Neural crest cell (in vitro differentiated cells): ENCODE results near the gene BANK1. TPM values are rescaled to one million over a fixed set of nuclear protein-coding genes. Genes with fewer than 3 reads are reported as not detected.
"Not testable (repeated sequence)": the region's sequence is repeated elsewhere in the genome, so short reads cannot be mapped to it uniquely, and the experiment has no call there.

Experiments
- DNase-seq: peaks from one replicate; pipeline ENCODE4 v3.0.0; 2021; ENCODE audit warnings: low read depth, mixed read lengths, low spot score
- H3K27ac Mint-ChIP-seq: one replicate; pipeline ENCODE4 v1.8.0; 2021; ENCODE audit warnings: mild to moderate bottlenecking, mixed read lengths; ENCODE audit not compliant: unreplicated experiment
- H3K27me3 Mint-ChIP-seq: 2 replicates; pipeline ENCODE4 v1.8.0; 2021; ENCODE audit warnings: low read depth, mild to moderate bottlenecking, mixed read lengths
- H3K36me3 Mint-ChIP-seq: 2 replicates; pipeline ENCODE4 v1.8.0; 2021; ENCODE audit warnings: low read depth, mild to moderate bottlenecking, mixed read lengths
- H3K4me1 Mint-ChIP-seq: 2 replicates; pipeline ENCODE4 v1.8.0; 2021; ENCODE audit warnings: mixed read lengths
- H3K4me3 Mint-ChIP-seq: one replicate; pipeline ENCODE4 v1.8.0; 2021; ENCODE audit warnings: mild to moderate bottlenecking, mixed read lengths
- H3K9me3 Mint-ChIP-seq: 2 replicates; pipeline ENCODE4 v1.8.0; 2021; ENCODE audit warnings: mixed read lengths
- total RNA-seq: library from RNA; stranded (reverse); gene quantifications from 2 replicates; pipeline ENCODE4 v1.2.1, GENCODE V29; 2021
- TF ChIP-seq, protein P1 (sequence below): fragments of 200-600 bp; sonication (generic); conservative IDR thresholded peaks from 2 replicates; pipeline ENCODE4 v1.5.0; 2021; ENCODE audit warnings: antibody characterized with exemption, mild to moderate bottlenecking

The BANK1 gene
- total RNA-seq, 1 donor from 2014 or later = 0.44 TPM

DNA sequence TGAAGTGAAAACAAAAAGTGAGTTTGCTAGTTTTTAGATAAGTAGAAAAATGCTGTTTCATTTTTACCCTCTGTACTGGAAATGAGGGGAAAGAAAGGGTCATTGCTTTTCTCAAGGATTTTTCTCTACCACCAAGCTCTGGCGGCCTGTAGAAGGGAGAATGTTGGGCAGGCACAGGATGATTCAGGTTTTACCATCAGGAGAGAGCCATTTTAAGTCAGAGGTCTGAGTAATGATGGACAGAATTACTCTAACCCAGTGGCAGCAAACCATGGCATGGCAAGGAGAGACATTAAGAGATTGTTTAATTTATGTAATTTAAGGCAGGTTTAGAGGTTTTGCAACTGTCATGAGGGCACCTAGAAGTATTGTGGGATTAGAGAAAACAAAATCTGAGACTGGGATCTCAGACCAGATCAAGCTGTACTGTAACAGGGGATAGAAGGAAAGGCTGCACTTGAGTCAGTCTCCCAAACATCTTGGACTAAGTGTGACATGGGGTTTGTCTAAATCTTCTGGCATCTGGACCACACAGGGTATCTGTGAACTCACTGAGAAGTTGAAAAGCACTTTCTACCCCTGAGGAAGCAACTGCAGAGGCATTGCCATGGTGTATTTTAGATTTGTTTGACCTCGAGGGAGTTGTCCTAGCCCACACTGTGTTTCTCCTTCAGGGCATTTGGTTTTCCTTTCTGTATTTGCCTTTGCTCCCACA is 81.6 kb downstream of the BANK1 start:
- no peak for DNase-seq

DNA sequence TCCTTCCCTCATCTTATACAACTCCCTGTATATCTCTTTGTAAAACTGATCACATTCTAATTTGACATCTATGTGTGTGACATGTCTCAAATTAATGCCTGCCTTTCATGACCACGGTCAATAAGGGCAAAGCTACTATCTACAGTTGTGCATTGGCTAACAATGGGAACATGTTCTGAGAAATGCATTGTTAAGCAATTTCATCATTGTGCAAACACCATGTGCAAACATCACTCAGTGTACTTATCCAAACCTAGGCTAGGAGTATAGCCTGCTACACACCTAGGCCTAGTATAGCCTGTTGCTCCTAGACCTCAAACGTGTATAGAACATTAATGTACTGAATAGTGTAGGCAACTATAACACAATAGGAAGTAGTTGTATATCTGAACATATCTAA is 95.0 kb downstream of the BANK1 start:
- Mint-ChIP-seq H3K4me3 (no peak overlapping the region), H3K36me3 (peaks cover 2% of the 10 kb centered on the region), H3K4me1 (no peaks in the 10 kb centered on the region), H3K9me3 (peaks cover 6% of the 10 kb centered on the region), H3K27me3 (no peaks in the 10 kb centered on the region), H3K27ac (no peak overlapping the region)
- DNase-seq = no peak
- TF ChIP-seq, protein P1, sequence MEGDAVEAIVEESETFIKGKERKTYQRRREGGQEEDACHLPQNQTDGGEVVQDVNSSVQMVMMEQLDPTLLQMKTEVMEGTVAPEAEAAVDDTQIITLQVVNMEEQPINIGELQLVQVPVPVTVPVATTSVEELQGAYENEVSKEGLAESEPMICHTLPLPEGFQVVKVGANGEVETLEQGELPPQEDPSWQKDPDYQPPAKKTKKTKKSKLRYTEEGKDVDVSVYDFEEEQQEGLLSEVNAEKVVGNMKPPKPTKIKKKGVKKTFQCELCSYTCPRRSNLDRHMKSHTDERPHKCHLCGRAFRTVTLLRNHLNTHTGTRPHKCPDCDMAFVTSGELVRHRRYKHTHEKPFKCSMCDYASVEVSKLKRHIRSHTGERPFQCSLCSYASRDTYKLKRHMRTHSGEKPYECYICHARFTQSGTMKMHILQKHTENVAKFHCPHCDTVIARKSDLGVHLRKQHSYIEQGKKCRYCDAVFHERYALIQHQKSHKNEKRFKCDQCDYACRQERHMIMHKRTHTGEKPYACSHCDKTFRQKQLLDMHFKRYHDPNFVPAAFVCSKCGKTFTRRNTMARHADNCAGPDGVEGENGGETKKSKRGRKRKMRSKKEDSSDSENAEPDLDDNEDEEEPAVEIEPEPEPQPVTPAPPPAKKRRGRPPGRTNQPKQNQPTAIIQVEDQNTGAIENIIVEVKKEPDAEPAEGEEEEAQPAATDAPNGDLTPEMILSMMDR = no peak

More for the DNA sequence above, 81.6 kb downstream of the BANK1 start:
- Mint-ChIP-seq H3K4me3 (no peak overlapping the region), H3K36me3 (no peaks in the 10 kb centered on the region), H3K27me3 (no peaks in the 10 kb centered on the region), H3K4me1 (no peaks in the 10 kb centered on the region), H3K9me3 (no peaks in the 10 kb centered on the region), H3K27ac (no peak overlapping the region)
- TF ChIP-seq, protein P1 = no peak

GRCh38 chr4:101886826-101887225 is 96.3 kb downstream of the BANK1 start:
- Mint-ChIP-seq H3K36me3 (peaks cover 2% of the 10 kb centered on the region), H3K27me3 (no peaks in the 10 kb centered on the region), H3K27ac (no peak overlapping the region), H3K4me1 (no peaks in the 10 kb centered on the region), H3K4me3 (no peak overlapping the region), H3K9me3 (peaks cover 6% of the 10 kb centered on the region)
- DNase-seq = no peak
- TF ChIP-seq, protein P1 = no peak

- H3K36me3 Mint-ChIP-seq = peaks cover 2% of the 10 kb centered on the region
- peaks cover 6% of the 10 kb centered on the region for H3K9me3 Mint-ChIP-seq
- no peak for DNase-seq
- H3K4me3 Mint-ChIP-seq = no peak overlapping the region
- TF ChIP-seq, protein P1 = no peak
- no peaks in the 10 kb centered on the region for H3K27me3 Mint-ChIP-seq
- H3K27ac Mint-ChIP-seq = no peak overlapping the region
- no peaks in the 10 kb centered on the region for H3K4me1 Mint-ChIP-seq
Observed at GRCh38 chr4:101888472-101888871, 97.9 kb downstream of the BANK1 start.

GRCh38 chr4:101905527-101905926 is 115.0 kb downstream of the BANK1 start:
- not testable (repeated sequence) for H3K9me3 Mint-ChIP-seq, DNase-seq, H3K27ac Mint-ChIP-seq, H3K27me3 Mint-ChIP-seq, H3K36me3 Mint-ChIP-seq, H3K4me1 Mint-ChIP-seq, H3K4me3 Mint-ChIP-seq

- no peak for DNase-seq
- H3K27me3 Mint-ChIP-seq = no peaks in the 10 kb centered on the region
- TF ChIP-seq, protein P1 = no peak
- no peaks in the 10 kb centered on the region for H3K36me3 Mint-ChIP-seq
- no peak overlapping the region for H3K4me3 Mint-ChIP-seq
- peaks cover under 1% of the 10 kb centered on the region for H3K4me1 Mint-ChIP-seq
- H3K9me3 Mint-ChIP-seq = peaks cover 3% of the 10 kb centered on the region
- H3K27ac Mint-ChIP-seq = no peak overlapping the region
Observed at GRCh38 chr4:101910786-101911373, 120.3 kb downstream of the BANK1 start.
